ENCODE measurements around the gene OXGR1.

OXGR1 gene

GRCh38 chr13:96966415-96967102 lies 27.7 kb downstream of the OXGR1 start:
- H3K36me3 ChIP-seq (ENCODE audit: control insufficient read depth, insufficient read depth, low read length): no peaks in the 10 kb centered on the region

GRCh38 chr13:96963786-96964475 lies 30.3 kb downstream of the OXGR1 start:
- Histone ChIP-seq H3K27me3 (replicated peaks; ENCODE audit: control insufficient read depth, insufficient read depth, low read length, poor library complexity, severe bottlenecking) (no peaks in the 10 kb centered on the region), H3K4me1 (ENCODE audit: control insufficient read depth, insufficient read depth, low read length, poor library complexity, severe bottlenecking) (no peaks in the 10 kb centered on the region), H3K4me3 (ENCODE audit: insufficient read depth, low read depth, low read length, poor library complexity, severe bottlenecking) (no peak overlapping the region), H3K36me3 (ENCODE audit: control insufficient read depth, insufficient read depth, low read length) (no peaks in the 10 kb centered on the region), H3K9me3 (ENCODE audit: control insufficient read depth, low read length) (peaks cover 21% of the 10 kb centered on the region), H3K27ac (ENCODE audit: insufficient read depth, low read length, poor library complexity, severe bottlenecking) (no peak overlapping the region)
- no peak for DNase-seq

More at GRCh38 chr13:96966415-96967102, 27.7 kb downstream of the OXGR1 start:
- Histone ChIP-seq H3K4me3 (ENCODE audit: insufficient read depth, low read depth, low read length, poor library complexity, severe bottlenecking) (no peak overlapping the region), H3K27ac (ENCODE audit: insufficient read depth, low read length, poor library complexity, severe bottlenecking) (no peak overlapping the region), H3K9me3 (ENCODE audit: control insufficient read depth, low read length) (peaks cover 22% of the 10 kb centered on the region), H3K4me1 (ENCODE audit: control insufficient read depth, insufficient read depth, low read length, poor library complexity, severe bottlenecking) (no peaks in the 10 kb centered on the region), H3K27me3 (replicated peaks; ENCODE audit: control insufficient read depth, insufficient read depth, low read length, poor library complexity, severe bottlenecking) (peaks cover 2% of the 10 kb centered on the region)
- no peak for DNase-seq

- Histone ChIP-seq H3K4me1 (ENCODE audit: control insufficient read depth, insufficient read depth, low read length, poor library complexity, severe bottlenecking) (no peaks in the 10 kb centered on the region), H3K36me3 (ENCODE audit: control insufficient read depth, insufficient read depth, low read length) (no peaks in the 10 kb centered on the region), H3K27ac (ENCODE audit: insufficient read depth, low read length, poor library complexity, severe bottlenecking) (no peak overlapping the region), H3K4me3 (ENCODE audit: insufficient read depth, low read depth, low read length, poor library complexity, severe bottlenecking) (no peak overlapping the region), H3K27me3 (replicated peaks; ENCODE audit: control insufficient read depth, insufficient read depth, low read length, poor library complexity, severe bottlenecking) (no peaks in the 10 kb centered on the region), H3K9me3 (ENCODE audit: control insufficient read depth, low read length) (no peaks in the 10 kb centered on the region)
- no peak for DNase-seq
These were observed 33.9 kb downstream of the OXGR1 start for GRCh38 chr13:96960379-96960778.

- DNase-seq: no peak
- Histone ChIP-seq H3K4me3 (ENCODE audit: insufficient read depth, low read depth, low read length, poor library complexity, severe bottlenecking) (no peak overlapping the region), H3K27ac (ENCODE audit: insufficient read depth, low read length, poor library complexity, severe bottlenecking) (no peak overlapping the region), H3K9me3 (ENCODE audit: control insufficient read depth, low read length) (no peaks in the 10 kb centered on the region), H3K27me3 (replicated peaks; ENCODE audit: control insufficient read depth, insufficient read depth, low read length, poor library complexity, severe bottlenecking) (no peaks in the 10 kb centered on the region), H3K4me1 (ENCODE audit: control insufficient read depth, insufficient read depth, low read length, poor library complexity, severe bottlenecking) (no peaks in the 10 kb centered on the region), H3K36me3 (ENCODE audit: control insufficient read depth, insufficient read depth, low read length) (no peaks in the 10 kb centered on the region)
These were observed 35.9 kb downstream of the OXGR1 start for GRCh38 chr13:96958286-96958891.

GRCh38 chr13:96952595-96952994 lies 41.7 kb downstream of the OXGR1 start:
- Histone ChIP-seq H3K4me3 (ENCODE audit: insufficient read depth, low read depth, low read length, poor library complexity, severe bottlenecking) (no peak overlapping the region), H3K4me1 (ENCODE audit: control insufficient read depth, insufficient read depth, low read length, poor library complexity, severe bottlenecking) (no peaks in the 10 kb centered on the region), H3K36me3 (ENCODE audit: control insufficient read depth, insufficient read depth, low read length) (no peaks in the 10 kb centered on the region), H3K27me3 (replicated peaks; ENCODE audit: control insufficient read depth, insufficient read depth, low read length, poor library complexity, severe bottlenecking) (no peaks in the 10 kb centered on the region), H3K27ac (ENCODE audit: insufficient read depth, low read length, poor library complexity, severe bottlenecking) (no peak overlapping the region), H3K9me3 (ENCODE audit: control insufficient read depth, low read length) (no peaks in the 10 kb centered on the region)
- no peak for DNase-seq

GRCh38 chr13:96948127-96948526 lies 46.1 kb downstream of the OXGR1 start:
- no peak overlapping the region for H3K27ac ChIP-seq (ENCODE audit: insufficient read depth, low read length, poor library complexity, severe bottlenecking)
- DNase-seq: no peak

GRCh38 chr13:96947343-96947910 lies 46.8 kb downstream of the OXGR1 start:
- no peak for DNase-seq
- no peaks in the 10 kb centered on the region for H3K4me1 ChIP-seq (ENCODE audit: control insufficient read depth, insufficient read depth, low read length, poor library complexity, severe bottlenecking)
- no peak overlapping the region for H3K4me3 ChIP-seq (ENCODE audit: insufficient read depth, low read depth, low read length, poor library complexity, severe bottlenecking)

More at GRCh38 chr13:96948127-96948526, 46.1 kb downstream of the OXGR1 start:
- Histone ChIP-seq H3K9me3 (ENCODE audit: control insufficient read depth, low read length) (no peaks in the 10 kb centered on the region), H3K27me3 (replicated peaks; ENCODE audit: control insufficient read depth, insufficient read depth, low read length, poor library complexity, severe bottlenecking) (no peaks in the 10 kb centered on the region), H3K4me1 (ENCODE audit: control insufficient read depth, insufficient read depth, low read length, poor library complexity, severe bottlenecking) (no peaks in the 10 kb centered on the region), H3K4me3 (ENCODE audit: insufficient read depth, low read depth, low read length, poor library complexity, severe bottlenecking) (no peak overlapping the region), H3K36me3 (ENCODE audit: control insufficient read depth, insufficient read depth, low read length) (no peaks in the 10 kb centered on the region)

GRCh38 chr13:96946709-96947311 lies 47.5 kb downstream of the OXGR1 start:
- Histone ChIP-seq H3K4me1 (ENCODE audit: control insufficient read depth, insufficient read depth, low read length, poor library complexity, severe bottlenecking) (no peaks in the 10 kb centered on the region), H3K9me3 (ENCODE audit: control insufficient read depth, low read length) (no peaks in the 10 kb centered on the region), H3K4me3 (ENCODE audit: insufficient read depth, low read depth, low read length, poor library complexity, severe bottlenecking) (no peak overlapping the region), H3K27ac (ENCODE audit: insufficient read depth, low read length, poor library complexity, severe bottlenecking) (no peak overlapping the region), H3K36me3 (ENCODE audit: control insufficient read depth, insufficient read depth, low read length) (no peaks in the 10 kb centered on the region), H3K27me3 (replicated peaks; ENCODE audit: control insufficient read depth, insufficient read depth, low read length, poor library complexity, severe bottlenecking) (no peaks in the 10 kb centered on the region)
- no peak for DNase-seq

More at GRCh38 chr13:96947343-96947910, 46.8 kb downstream of the OXGR1 start:
- Histone ChIP-seq H3K27ac (ENCODE audit: insufficient read depth, low read length, poor library complexity, severe bottlenecking) (no peak overlapping the region), H3K9me3 (ENCODE audit: control insufficient read depth, low read length) (no peaks in the 10 kb centered on the region), H3K36me3 (ENCODE audit: control insufficient read depth, insufficient read depth, low read length) (no peaks in the 10 kb centered on the region), H3K27me3 (replicated peaks; ENCODE audit: control insufficient read depth, insufficient read depth, low read length, poor library complexity, severe bottlenecking) (no peaks in the 10 kb centered on the region)

- Histone ChIP-seq H3K27me3 (replicated peaks; ENCODE audit: control insufficient read depth, insufficient read depth, low read length, poor library complexity, severe bottlenecking) (no peaks in the 10 kb centered on the region), H3K4me1 (ENCODE audit: control insufficient read depth, insufficient read depth, low read length, poor library complexity, severe bottlenecking) (no peaks in the 10 kb centered on the region), H3K27ac (ENCODE audit: insufficient read depth, low read length, poor library complexity, severe bottlenecking) (no peak overlapping the region), H3K36me3 (ENCODE audit: control insufficient read depth, insufficient read depth, low read length) (no peaks in the 10 kb centered on the region), H3K4me3 (ENCODE audit: insufficient read depth, low read depth, low read length, poor library complexity, severe bottlenecking) (no peak overlapping the region), H3K9me3 (ENCODE audit: control insufficient read depth, low read length) (no peaks in the 10 kb centered on the region)
- DNase-seq: no peak
These were observed 53.3 kb downstream of the OXGR1 start for GRCh38 chr13:96940961-96941360.
